GM12878 (cell line): Measurements from ENCODE around the gene TEX30. TPM values are rescaled to one million over a fixed set of nuclear protein-coding genes. Genes with fewer than 3 reads are reported as not detected.

ENCODE experiments used
- ATAC-seq: fragments of 200-7000 bp; cut with Tn5 transposase; 3 replicates; pipeline ENCODE4 v1.9.1; 2020; ENCODE audit warnings: mild to moderate bottlenecking, moderate library complexity
- BruUV-seq: library from RNA; stranded (reverse); fragments of 400-500 nt; replicated peaks from 2 replicates; lab custom pipeline; 2021; lab: Mats Ljungman, UMichigan
- CTCF ChIA-PET: fragments of 300-600 bp; sonication (Branson Sonifier 250); formaldehyde crosslinking; extraction: SDS; loops from one replicate; lab custom pipeline; 2021; ENCODE audit warnings: inconsistent platforms; lab: Yijun Ruan, JAX
- POLR2A ChIA-PET: fragments of 350-600 bp; formaldehyde crosslinking; extraction: SDS; loops from one replicate; lab custom pipeline; 2021; ENCODE audit warnings: inconsistent platforms; lab: Charles Lee
- RAD21 ChIA-PET: fragments of 300-600 bp; sonication (Branson Sonifier 250); formaldehyde crosslinking; loops from one replicate; lab custom pipeline; 2023; ENCODE audit warnings: antibody characterized with exemption; ENCODE audit not compliant: unreplicated experiment; lab: Charles Lee
- SMC1A ChIA-PET: fragments of 300-600 bp; sonication (Branson Sonifier 250); formaldehyde crosslinking; loops from one replicate; lab custom pipeline; 2023; ENCODE audit not compliant: unreplicated experiment, uncharacterized antibody; lab: Charles Lee
- DNase-seq: peaks from one replicate; pipeline ENCODE4 v3.0.0-alpha.2; 2011; ENCODE audit warnings: low read depth, low spot score
- FAIRE-seq: peaks from 3 replicates; lab custom pipeline; 2011; peaks lifted over from hg19 to GRCh38; lab: Jason Lieb, UNC
- H2AFZ ChIP-seq: 2 replicates; pipeline ENCODE4 v1.6.0; 2011; ENCODE audit warnings: low read depth, low read length, control low read depth; ENCODE audit not compliant: control insufficient read depth
- H3K27ac ChIP-seq: 2 replicates; pipeline ENCODE4 v1.5.1; 2011; ENCODE audit warnings: control low read depth; ENCODE audit not compliant: control insufficient read depth, insufficient read depth
- H3K27me3 ChIP-seq, 2 experiments: replicated peaks in 1 of 2; 2 replicates each; pipeline versions ENCODE4 v1.6.0 to v1.6.1; 2011; ENCODE audit warnings: low read length in 1 of 2; ENCODE audit not compliant: control insufficient read depth in 2 of 2, insufficient read depth in 2 of 2
- H3K36me3 ChIP-seq, 2 experiments: 2 replicates each; pipeline ENCODE4 v1.5.1; 2011; ENCODE audit warnings: low read length in 1 of 2; ENCODE audit not compliant: control insufficient read depth in 2 of 2, insufficient read depth in 2 of 2
- H3K4me1 ChIP-seq: 2 replicates; pipeline ENCODE4 v1.6.1; 2011; ENCODE audit warnings: mild to moderate bottlenecking, low read length, moderate library complexity, mixed read lengths; ENCODE audit not compliant: control insufficient read depth, insufficient read depth
- H3K4me2 ChIP-seq: 2 replicates; pipeline ENCODE4 v1.6.0; 2011; ENCODE audit warnings: control low read depth; ENCODE audit not compliant: control insufficient read depth, insufficient read depth
- H3K4me3 ChIP-seq: fragments of 200-600 bp; sonication (generic); 2 replicates; pipeline ENCODE4 v1.5.1; 2016
- H3K79me2 ChIP-seq: 2 replicates; pipeline ENCODE4 v1.6.0; 2011; ENCODE audit warnings: low read length; ENCODE audit not compliant: control insufficient read depth, insufficient read depth
- H3K9ac ChIP-seq: 2 replicates; pipeline ENCODE4 v1.8.0; 2011; ENCODE audit warnings: low read length, control low read depth, mixed read lengths; ENCODE audit not compliant: control insufficient read depth, insufficient read depth
- H3K9me3 ChIP-seq: replicated peaks from 3 replicates; pipeline ENCODE4 v1.5.1; 2011; ENCODE audit warnings: mild to moderate bottlenecking, low read length; ENCODE audit not compliant: control insufficient read depth, insufficient read depth
- H4K20me1 ChIP-seq: 2 replicates; pipeline ENCODE4 v1.6.0; 2011; ENCODE audit not compliant: control insufficient read depth, insufficient read depth
- BACH1 ChIP-seq: fragments of 450-650 bp; IDR thresholded peaks from 2 replicates; pipeline ENCODE4 v1.6.1; 2017; ENCODE audit warnings: mild to moderate bottlenecking, borderline replicate concordance
- CBX5 ChIP-seq: sonication (generic); IDR thresholded peaks from 2 replicates; pipeline ENCODE4 v1.6.1; 2016; ENCODE audit warnings: low read depth, moderate library complexity, mild to moderate bottlenecking, inconsistent platforms
- CREM ChIP-seq: IDR thresholded peaks from 2 replicates; pipeline ENCODE4 v1.6.1; 2014; ENCODE audit warnings: antibody characterized with exemption, low read depth
- EZH2 ChIP-seq: IDR thresholded peaks from 2 replicates; pipeline ENCODE4 v1.6.1; 2012; ENCODE audit warnings: low read depth, mild to moderate bottlenecking, control low read depth, inconsistent platforms, low read length, borderline replicate concordance; ENCODE audit not compliant: control insufficient read depth
- HDAC2 ChIP-seq: fragments of 200-600 bp; sonication (generic); IDR thresholded peaks from 2 replicates; pipeline ENCODE4 v1.6.1; 2017
- IRF4 ChIP-seq: IDR thresholded peaks from 2 replicates; pipeline ENCODE4 v1.6.1; 2011; ENCODE audit warnings: low read depth, low read length
- POLR2AphosphoS2 ChIP-seq: IDR thresholded peaks from 2 replicates; pipeline ENCODE4 v1.6.1; 2011; ENCODE audit warnings: low read depth, mild to moderate bottlenecking, low read length, improper control_type of control experiment, moderate library complexity
- REST ChIP-seq: IDR thresholded peaks from 2 replicates; pipeline ENCODE4 v1.6.1; 2012; ENCODE audit warnings: mild to moderate bottlenecking, low read depth, low read length
- SREBF1 ChIP-seq: IDR thresholded peaks from 2 replicates; pipeline ENCODE4 v1.6.1; 2012; ENCODE audit warnings: mild to moderate bottlenecking, low read length
- SUZ12 ChIP-seq: fragments of 200-600 bp; sonication (generic); IDR thresholded peaks from one replicate; pipeline ENCODE4 v1.6.1; 2018; ENCODE audit warnings: antibody characterized with exemption, mild to moderate bottlenecking; ENCODE audit not compliant: unreplicated experiment
- TCF3 ChIP-seq: IDR thresholded peaks from 2 replicates; pipeline ENCODE4 v1.6.1; 2012; ENCODE audit warnings: low read depth, mild to moderate bottlenecking, low read length, borderline replicate concordance; ENCODE audit not compliant: insufficient read depth
- ZNF384 ChIP-seq: IDR thresholded peaks from 2 replicates; pipeline ENCODE4 v1.6.1; 2012; ENCODE audit warnings: low read depth, mild to moderate bottlenecking, low read length, improper control_type of control experiment, borderline replicate concordance
- WGBS: methylation state at CpG from one replicate; pipeline ENCODE4 v1.1.6; 2016; ENCODE audit warnings: low lambda C conversion rate; ENCODE audit not compliant: insufficient replicate concordance, insufficient coverage; ENCODE audit errors: missing lambda C conversion rate; 5-methylcytosine and 5-hydroxymethylcytosine counted together
- in situ Hi-C: fragments of 300-500 bp; cut with MboI; formaldehyde crosslinking; loops from 9 replicates; pipeline ENCODE4 v1.14.3; 2018; ENCODE audit warnings: mixed read lengths
- intact Hi-C: fragments of 100-400 bp; cut with micrococcal nuclease; formaldehyde crosslinking; loops from one replicate; pipeline ENCODE4 v1.14.2; 2022; ENCODE audit not compliant: unreplicated experiment
- polyA plus RNA-seq, 11 experiments: library from polyadenylated mRNA; depleted of rRNA in 4 of 11; unstranded in 6 of 11; stranded (reverse) in 5 of 11; fragments of >200 nt; fragmentation: Nextera tagmentation in 4 of 11; fragmentation: Illumina TruSeq in 1 of 11; extraction: Ambion mirVana in 4 of 11; extraction: Trizol in 1 of 11; gene quantifications; 1 replicate in 1 of 11; 2 replicates in 10 of 11; pipeline versions ENCODE4 v1.2.1 to v1.2.3, GENCODE V29; 2011 to 2016; ENCODE audit warnings: inconsistent platforms in 2 of 11, missing spikeins in 2 of 11, low read depth in 1 of 11
- total RNA-seq, 4 experiments: library from RNA; depleted of rRNA in 3 of 4; stranded (reverse); fragments of >200 nt in 3 of 4; fragmentation: Illumina TruSeq in 1 of 4; extraction: Trizol in 1 of 4; gene quantifications; 2 replicates each; pipeline versions ENCODE4 v1.2.1 to v1.2.3, GENCODE V29; 2013 to 2021
- TF ChIP-seq, protein P1 (sequence below): fragments of 450-650 bp; IDR thresholded peaks from 2 replicates; pipeline ENCODE4 v1.6.1; 2016; ENCODE audit warnings: mild to moderate bottlenecking

Gene TEX30
- total and polyA plus RNA-seq, 10 of the 15 experiments (the other 5 are each of a cell fraction or from before 2014, with no cell fraction given), result 19.7 to 114 (median 25.0) TPM

- ChIA-PET POLR2A (no interaction called here), SMC1A (interaction anchor here (0.9 to 1.1 kb wide), 2 partner anchors 9 to 16 kb away, joined by 3 read pairs; no protein-coding TSS in a partner anchor), CTCF (interaction anchor here (1.1 to 1.3 kb wide), 2 partner anchors 8 to 12 kb away, joined by 4 read pairs; no protein-coding TSS in a partner anchor), RAD21 (interaction anchor here (1.0 kb wide), 1 partner anchor 28 kb away, joined by 3 read pairs; no protein-coding TSS in a partner anchor)
- H3K36me3 ChIP-seq, result peaks cover 3% of the 10 kb centered on the region in 2 experiments
- H3K9me3 ChIP-seq, result no peaks in the 10 kb centered on the region; the same call in 2 of the 3 replicates
- no peak overlapping the region for H3K4me3 ChIP-seq
- H2AFZ ChIP-seq, result no peak overlapping the region
- BruUV-seq, result no TSS peak
- no peak for FAIRE-seq
- peaks cover 8% of the 10 kb centered on the region for H3K79me2 ChIP-seq
- no peak overlapping the region for H3K27ac ChIP-seq
- no peaks in the 10 kb centered on the region for H3K27me3 ChIP-seq
- in situ Hi-C loops, result no loop called here
- intact Hi-C loops, result no loop called here
- 100% methylated on average over 1 of the region's 1 CpG for WGBS
- DNase-seq, result no peak
- peaks cover 19% of the 10 kb centered on the region for H3K4me1 ChIP-seq
- no peak overlapping the region for H3K9ac ChIP-seq
- ATAC-seq, result no peak
- no peak overlapping the region for H3K4me2 ChIP-seq
- TF ChIP-seq IRF4, result no peak
- no peak for TF ChIP-seq EZH2
- TF ChIP-seq, protein P1, sequence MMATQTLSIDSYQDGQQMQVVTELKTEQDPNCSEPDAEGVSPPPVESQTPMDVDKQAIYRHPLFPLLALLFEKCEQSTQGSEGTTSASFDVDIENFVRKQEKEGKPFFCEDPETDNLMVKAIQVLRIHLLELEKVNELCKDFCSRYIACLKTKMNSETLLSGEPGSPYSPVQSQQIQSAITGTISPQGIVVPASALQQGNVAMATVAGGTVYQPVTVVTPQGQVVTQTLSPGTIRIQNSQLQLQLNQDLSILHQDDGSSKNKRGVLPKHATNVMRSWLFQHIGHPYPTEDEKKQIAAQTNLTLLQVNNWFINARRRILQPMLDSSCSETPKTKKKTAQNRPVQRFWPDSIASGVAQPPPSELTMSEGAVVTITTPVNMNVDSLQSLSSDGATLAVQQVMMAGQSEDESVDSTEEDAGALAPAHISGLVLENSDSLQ, result no peak
- TF ChIP-seq SUZ12, result no peak
- no peak for TF ChIP-seq POLR2AphosphoS2
- TF ChIP-seq HDAC2, result no peak
- TF ChIP-seq SREBF1, result no peak
- TF ChIP-seq CREM, result no peak
- no peak for TF ChIP-seq BACH1
- no peak for TF ChIP-seq TCF3
- TF ChIP-seq ZNF384, result no peak
- TF ChIP-seq CBX5, result no peak
- TF ChIP-seq REST, result no peak
- H4K20me1 ChIP-seq, result no peaks in the 10 kb centered on the region
These were observed 43.7 kb upstream of the TEX30 start for GRCh38 chr13:102817241-102817640.
